ENCODE measurements around the gene NDUFA13. TPM values are rescaled to one million over a fixed set of nuclear protein-coding genes. Genes with fewer than 3 reads are reported as not detected.

NDUFA13 gene
- total and polyA plus RNA-seq, 11 donors = 101 to 1,476 (median 960) TPM

DNA sequence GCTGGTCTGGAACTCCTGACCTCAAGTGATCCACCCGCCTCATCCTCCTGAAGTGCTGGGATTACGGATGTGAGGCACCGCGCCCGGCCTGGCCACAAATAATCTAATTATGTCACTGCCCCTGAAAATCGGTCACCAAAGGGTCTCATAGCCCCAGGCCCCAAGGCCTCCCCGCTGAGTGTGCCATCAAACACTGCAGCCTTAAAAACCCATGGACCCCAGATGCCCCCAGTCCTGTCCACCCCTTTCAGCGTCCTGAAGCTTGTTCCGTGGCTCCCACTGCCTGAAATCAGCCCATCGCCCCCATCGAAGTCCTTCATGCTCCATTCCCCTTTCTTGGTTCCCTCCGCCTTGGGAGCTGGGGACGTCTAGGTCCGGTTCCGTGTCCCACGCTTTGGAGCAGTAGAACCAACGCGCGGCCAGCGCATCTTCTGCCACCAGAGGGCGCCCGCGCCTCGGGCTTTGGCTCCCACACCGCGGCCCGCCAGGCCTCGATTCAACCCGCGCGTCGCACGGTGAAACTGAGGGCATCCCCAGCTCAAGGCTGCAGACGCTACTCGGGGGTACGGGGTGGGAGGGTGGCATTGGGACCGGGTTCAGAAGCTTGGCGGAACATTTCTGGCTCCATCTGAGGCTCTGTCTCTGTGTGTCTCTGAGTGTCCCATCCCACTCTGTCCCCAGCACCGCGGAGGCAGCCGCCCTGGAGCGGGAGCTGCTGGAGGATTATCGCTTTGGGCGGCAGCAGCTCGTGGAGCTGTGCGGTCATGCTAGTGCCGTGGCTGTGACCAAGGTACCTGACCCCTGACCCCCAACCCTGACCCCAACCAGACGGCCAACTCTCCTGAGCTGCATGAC lies 16.2 kb downstream of the NDUFA13 start:
- intact Hi-C loops (cut with DNase I) = loop anchor here (1.0 to 10.0 kb wide), 11 partner anchors 22 to 743 kb away; partner anchors contain the start of gene GMIP (in 7 of the 10)
- WGBS, 4 donors = 19 to 28% (median 23%) methylated on average over 43 to 48 of the region's 48 CpGs
- Histone ChIP-seq H3K4me3 (peak overlapping the region in 1 of 12 donors; percentile 3), H3K4me1 (peaks cover 0 to 16% (median 7%) of the 10 kb centered on the region in 12 donors), H3K27me3 (peaks cover 0 to 5% (median 0%) of the 10 kb centered on the region in 9 donors), H3K36me3 (peaks cover 0 to 22% (median 10%) of the 10 kb centered on the region in 9 donors), H3K9me3 (no peaks in the 10 kb centered on the region), H3K27ac (no peak overlapping the region)
- ATAC-seq (peak; percentile 40 to 73 (median 60)), DNase-seq (peak; percentile 72 to 93 (median 85))
- no peak for TF ChIP-seq POLR2A (IDR thresholded peaks at IDR 0.05)
- TF ChIP-seq, protein P1, sequence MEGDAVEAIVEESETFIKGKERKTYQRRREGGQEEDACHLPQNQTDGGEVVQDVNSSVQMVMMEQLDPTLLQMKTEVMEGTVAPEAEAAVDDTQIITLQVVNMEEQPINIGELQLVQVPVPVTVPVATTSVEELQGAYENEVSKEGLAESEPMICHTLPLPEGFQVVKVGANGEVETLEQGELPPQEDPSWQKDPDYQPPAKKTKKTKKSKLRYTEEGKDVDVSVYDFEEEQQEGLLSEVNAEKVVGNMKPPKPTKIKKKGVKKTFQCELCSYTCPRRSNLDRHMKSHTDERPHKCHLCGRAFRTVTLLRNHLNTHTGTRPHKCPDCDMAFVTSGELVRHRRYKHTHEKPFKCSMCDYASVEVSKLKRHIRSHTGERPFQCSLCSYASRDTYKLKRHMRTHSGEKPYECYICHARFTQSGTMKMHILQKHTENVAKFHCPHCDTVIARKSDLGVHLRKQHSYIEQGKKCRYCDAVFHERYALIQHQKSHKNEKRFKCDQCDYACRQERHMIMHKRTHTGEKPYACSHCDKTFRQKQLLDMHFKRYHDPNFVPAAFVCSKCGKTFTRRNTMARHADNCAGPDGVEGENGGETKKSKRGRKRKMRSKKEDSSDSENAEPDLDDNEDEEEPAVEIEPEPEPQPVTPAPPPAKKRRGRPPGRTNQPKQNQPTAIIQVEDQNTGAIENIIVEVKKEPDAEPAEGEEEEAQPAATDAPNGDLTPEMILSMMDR (IDR thresholded peaks at IDR 0.05) = peak; percentile 91 to 97 (median 94)

DNA sequence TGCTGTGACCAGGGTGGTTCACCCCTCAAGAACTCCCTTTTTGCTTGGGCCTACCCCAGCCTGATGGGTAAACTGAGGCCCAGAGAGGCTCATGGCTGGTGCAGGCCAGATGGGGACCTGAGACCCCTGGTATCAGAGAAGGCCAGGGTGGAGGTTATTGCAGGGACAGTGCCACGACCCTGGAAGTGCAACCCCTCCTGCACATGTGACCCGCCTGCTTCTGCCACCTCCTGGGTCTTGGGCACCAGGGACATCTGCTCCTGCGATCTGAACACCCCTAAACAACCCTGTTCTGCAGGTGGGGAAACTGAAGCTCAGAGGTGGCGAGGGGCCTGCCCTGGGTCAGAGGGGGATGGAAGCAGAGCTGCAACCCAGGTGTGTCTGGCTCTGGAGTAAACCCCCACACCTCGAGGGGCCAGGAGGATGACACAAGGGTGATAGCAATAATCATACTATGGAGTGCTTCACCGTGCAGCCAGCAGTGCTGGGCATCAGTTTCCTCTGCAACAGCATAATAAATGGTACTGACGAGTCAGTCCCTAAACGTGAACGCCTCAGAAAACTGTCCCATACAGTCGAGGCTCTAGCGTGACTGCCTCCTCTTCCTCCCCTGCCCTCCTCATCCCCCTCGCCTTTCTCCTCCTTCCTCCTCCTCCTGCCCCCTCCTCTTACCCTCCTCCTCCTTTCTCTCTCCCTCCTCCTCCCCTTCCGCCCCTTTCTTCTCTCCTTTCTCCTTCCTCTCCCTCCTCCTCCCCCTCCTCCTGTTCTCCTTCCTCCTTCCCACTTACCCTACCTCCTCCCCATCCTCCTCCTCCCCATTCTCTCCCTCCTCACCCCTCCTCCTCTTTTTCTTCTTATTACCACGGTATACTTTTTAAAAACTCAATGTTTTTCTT lies 17.0 kb downstream of the NDUFA13 start:
- intact Hi-C loops (cut with DNase I) = loop anchor here (1.0 to 10.0 kb wide), 11 partner anchors 21 to 742 kb away; partner anchors contain the start of gene GMIP (in 7 of the 10)
- H3K27ac ChIP-seq = no peak overlapping the region
- peaks cover 0 to 13% (median 3%) of the 10 kb centered on the region in 9 donors for H3K36me3 ChIP-seq
- H3K27me3 ChIP-seq = peaks cover 0 to 12% (median under 1%) of the 10 kb centered on the region in 9 donors
- ATAC-seq = no peak
- H3K9me3 ChIP-seq = no peaks in the 10 kb centered on the region
- 74 to 78% (median 76%) methylated on average over 14 of the region's 14 CpGs for WGBS, 4 donors
- peaks cover 0 to 18% (median 9%) of the 10 kb centered on the region in 12 donors for H3K4me1 ChIP-seq
- TF ChIP-seq, protein P1 (IDR thresholded peaks at IDR 0.05) = no peak
- TF ChIP-seq POLR2A (IDR thresholded peaks at IDR 0.05) = no peak
- no peak overlapping the region for H3K4me3 ChIP-seq
- DNase-seq = no peak

DNA sequence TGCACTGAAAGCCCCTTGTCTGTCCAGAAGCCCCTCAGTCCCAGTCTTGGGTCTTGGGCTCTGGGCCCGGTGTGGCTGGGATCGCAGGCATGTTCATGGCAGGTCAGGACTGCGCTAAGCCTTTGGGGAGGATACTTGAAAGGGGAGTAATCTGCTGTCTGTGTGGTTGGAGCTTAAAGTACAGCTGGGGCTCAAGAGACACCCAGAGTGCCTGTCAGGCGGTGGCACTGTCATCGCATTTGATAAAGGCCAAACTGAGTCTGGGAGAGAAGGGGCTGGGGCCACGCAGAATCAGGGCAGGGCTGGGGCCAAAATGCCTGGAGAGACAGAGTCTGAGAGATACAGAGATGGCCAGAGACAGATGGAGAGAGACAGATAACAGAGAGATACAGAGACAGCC lies 17.8 kb downstream of the NDUFA13 start:
- ATAC-seq (peak in 1 of 4 donors; percentile 9), DNase-seq (no peak)
- intact Hi-C loops (cut with DNase I) = loop anchor here (2.0 to 10.0 kb wide), 9 partner anchors 108 to 741 kb away; partner anchors contain the start of gene GMIP (in 8 of the 10)
- Histone ChIP-seq H3K4me1 (peaks cover 4 to 25% (median 14%) of the 10 kb centered on the region in 12 donors), H3K27ac (no peak overlapping the region), H3K27me3 (peaks cover 0 to 20% (median 8%) of the 10 kb centered on the region in 9 donors), H3K36me3 (peaks cover 0 to 9% (median 0%) of the 10 kb centered on the region in 9 donors), H3K4me3 (no peak overlapping the region), H3K9me3 (no peaks in the 10 kb centered on the region)
- WGBS, 4 donors = 38 to 62% (median 49%) methylated on average over 6 of the region's 6 CpGs
- TF ChIP-seq, protein P1 (IDR thresholded peaks at IDR 0.05) = no peak
- no peak for TF ChIP-seq POLR2A (IDR thresholded peaks at IDR 0.05)

Measured in heart left ventricle (tissue), 16 donors.